Kidney (tissue), 14 donors: ENCODE data around the gene INPP5E. TPM values are rescaled to one million over a fixed set of nuclear protein-coding genes. Genes with fewer than 3 reads are reported as not detected.
A peak's percentile ranks its signal among the peaks of the same experiment; 100 is the strongest.

ENCODE experiments used
- DNase-seq, 5 donors: peaks; one replicate each; pipeline ENCODE4 v3.0.0-alpha.2; 2013 to 2020
- FAIRE-seq: peaks from 2 replicates; lab custom pipeline; 2012; peaks lifted over from hg19 to GRCh38; lab: Jason Lieb, UNC
- H3K27ac ChIP-seq, 2 donors: one replicate each; pipeline ENCODE4 v1.7.0; 2013; ENCODE audit warnings: low read depth in 2 of 2, low read length in 2 of 2, inconsistent platforms in 1 of 2
- H3K27me3 ChIP-seq: one replicate; pipeline ENCODE4 v1.7.1; 2013; ENCODE audit warnings: low read length, inconsistent platforms; ENCODE audit not compliant: control insufficient read depth, insufficient read depth
- H3K36me3 ChIP-seq, 3 donors: one replicate each; pipeline versions ENCODE4 v1.7.0 to v1.7.1; 2013; ENCODE audit warnings: low read length in 3 of 3, control low read depth in 1 of 3, inconsistent platforms in 1 of 3; ENCODE audit not compliant: insufficient read depth in 3 of 3, control insufficient read depth in 2 of 3
- H3K4me1 ChIP-seq, 3 donors: one replicate each; pipeline versions ENCODE4 v1.7.0 to v1.7.1; 2013; ENCODE audit warnings: low read length in 3 of 3, inconsistent platforms in 1 of 3, low read depth in 1 of 3; ENCODE audit not compliant: control insufficient read depth in 2 of 3, insufficient read depth in 2 of 3
- H3K4me3 ChIP-seq, 3 donors: one replicate each; pipeline versions ENCODE4 v1.7.0 to v1.8.1; 2013; ENCODE audit warnings: low read length in 3 of 3, control low read depth in 1 of 3, inconsistent platforms in 1 of 3
- H3K9ac ChIP-seq, 3 donors: one replicate each; pipeline versions ENCODE4 v1.7.0 to v1.7.1; 2013; ENCODE audit warnings: low read length in 3 of 3, control low read depth in 1 of 3, inconsistent platforms in 1 of 3
- H3K9me3 ChIP-seq, 3 donors: one replicate each; pipeline versions ENCODE4 v1.7.0 to v1.7.1; 2013; ENCODE audit warnings: low read length in 3 of 3, control low read depth in 1 of 3, inconsistent platforms in 1 of 3; ENCODE audit not compliant: control insufficient read depth in 2 of 3, insufficient read depth in 1 of 3
- CTCF ChIP-seq: IDR thresholded peaks from 3 replicates; pipeline ENCODE4 v1.5.1; 2012; ENCODE audit warnings: mild to moderate bottlenecking, moderate library complexity, borderline replicate concordance; ENCODE audit not compliant: insufficient read depth; ENCODE audit errors: extremely low read depth
- intact Hi-C: fragments of 100-400 bp; cut with DNase I; formaldehyde crosslinking; loops from one replicate; pipeline ENCODE4 v1.11.1; 2022
- polyA plus RNA-seq: library from polyadenylated mRNA; stranded (reverse); fragments of 350-450 nt; fragmentation: Illumina TruSeq; extraction: RNeasy Lipid Tissue Mini Kit (QIAGEN cat#74804); gene quantifications from one replicate; pipeline ENCODE4 v1.2.3, GENCODE V29; 2014; ENCODE audit warnings: low read depth, low replicate concordance; ENCODE audit not compliant: insufficient read depth
- total RNA-seq: library from RNA; stranded (reverse); fragmentation: NEBNext Ultra II Directional; extraction: Animal tissue kit (Norgen Biotek cat#: 25700); gene quantifications from one replicate; pipeline ENCODE4 v1.2.1, GENCODE V29; 2021
- donor health status: control.
- donor health status: control.
- donor health status: control.
- donor health status: control.
- donor health status: control.
- donor health status: DM: yes; HTN: yes; CAD: no.
- donor health status: Normal renal cell carcinoma (clear cell type).

The INPP5E gene
- total and polyA plus RNA-seq, 2 donors from 2014 or later: 6.9 to 14.0 TPM

DNA sequence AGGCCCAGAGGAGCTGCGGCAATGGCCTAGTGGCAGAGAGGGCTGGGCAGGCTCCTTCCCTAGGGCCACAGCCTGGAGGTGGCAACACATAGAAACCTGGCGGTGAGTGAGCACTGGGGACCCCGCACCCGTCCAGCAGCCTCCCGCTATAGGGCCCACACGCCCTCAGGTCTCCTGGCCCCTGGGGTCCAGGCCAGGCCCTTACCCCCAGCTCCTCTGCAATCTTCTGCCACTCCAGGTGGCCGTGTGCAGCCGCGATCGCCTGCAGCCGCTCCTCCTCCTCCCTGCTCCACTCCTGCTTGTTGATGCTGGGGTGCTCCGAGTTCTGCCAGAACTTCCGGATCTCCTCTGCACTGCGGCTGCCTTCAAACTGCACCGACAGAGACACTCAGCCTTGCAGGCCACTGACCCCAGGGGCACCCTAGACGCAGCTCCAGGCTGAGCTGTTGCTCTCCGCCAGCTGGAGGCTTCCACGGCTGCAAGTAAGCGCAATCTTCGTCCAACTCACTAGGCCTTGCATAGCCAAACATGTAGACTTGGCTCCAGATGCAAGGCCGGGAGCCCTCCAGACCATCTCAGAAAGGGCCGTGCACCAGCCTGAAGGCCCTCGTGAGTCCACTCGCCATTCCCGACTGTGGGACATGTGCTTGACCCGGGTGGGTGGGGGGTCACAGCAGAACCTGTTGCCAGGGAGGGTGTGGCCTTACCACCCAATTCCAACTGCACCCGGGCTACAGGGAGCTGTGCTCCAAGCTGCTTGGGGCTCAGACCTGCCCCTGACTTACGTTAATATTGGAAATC is 47.7 kb downstream of the INPP5E start:
- no peak overlapping the region for H3K9ac ChIP-seq
- H3K27me3 ChIP-seq: no peaks in the 10 kb centered on the region
- peak in 1 of 5 donors; percentile 53 for DNase-seq
- no peaks in the 10 kb centered on the region for H3K9me3 ChIP-seq
- no peak overlapping the region for H3K27ac ChIP-seq
- intact Hi-C loops: no loop called here
- FAIRE-seq: no peak
- no peaks in the 10 kb centered on the region for H3K4me1 ChIP-seq
- H3K4me3 ChIP-seq: no peak overlapping the region
- no peak for TF ChIP-seq CTCF
- H3K36me3 ChIP-seq: peaks cover 0 to 55% (median 30%) of the 10 kb centered on the region in 3 donors

GRCh38 chr9:136389396-136389795 is 50.2 kb downstream of the INPP5E start:
- peaks cover 0 to 32% (median 21%) of the 10 kb centered on the region in 3 donors for H3K36me3 ChIP-seq
- H3K4me1 ChIP-seq: no peaks in the 10 kb centered on the region
- H3K27me3 ChIP-seq: no peaks in the 10 kb centered on the region
- no peaks in the 10 kb centered on the region for H3K9me3 ChIP-seq
- no peak for FAIRE-seq
- intact Hi-C loops: no loop called here
- no peak overlapping the region for H3K9ac ChIP-seq
- no peak overlapping the region for H3K27ac ChIP-seq
- TF ChIP-seq CTCF: no peak
- no peak for DNase-seq
- H3K4me3 ChIP-seq: no peak overlapping the region

GRCh38 chr9:136387217-136387616 is 52.4 kb downstream of the INPP5E start:
- Histone ChIP-seq H3K27me3 (no peaks in the 10 kb centered on the region), H3K36me3 (peaks cover 0 to 27% (median 18%) of the 10 kb centered on the region in 3 donors), H3K9me3 (no peaks in the 10 kb centered on the region), H3K9ac (no peak overlapping the region), H3K27ac (no peak overlapping the region), H3K4me1 (no peaks in the 10 kb centered on the region), H3K4me3 (no peak overlapping the region)
- DNase-seq: peak in 1 of 5 donors; percentile 49
- FAIRE-seq: no peak
- TF ChIP-seq CTCF: no peak
- intact Hi-C loops: no loop called here

- Histone ChIP-seq H3K9me3 (no peaks in the 10 kb centered on the region), H3K36me3 (peaks cover 0 to 27% (median 14%) of the 10 kb centered on the region in 3 donors), H3K27me3 (no peaks in the 10 kb centered on the region), H3K4me3 (no peak overlapping the region), H3K4me1 (no peaks in the 10 kb centered on the region), H3K27ac (no peak overlapping the region), H3K9ac (no peak overlapping the region)
- FAIRE-seq (no peak), DNase-seq (no peak)
- TF ChIP-seq CTCF: no peak
- intact Hi-C loops: no loop called here
Observed at GRCh38 chr9:136386018-136386417, 53.6 kb downstream of the INPP5E start.
